Kasumi-1 (cell line): ENCODE results near the gene RTN4IP1.
A peak's percentile ranks its signal among the peaks of the same experiment; 100 is the strongest.
"Not testable (repeated sequence)": the region's sequence is repeated elsewhere in the genome, so short reads cannot be mapped to it uniquely, and the experiment has no call there.

Experiments used
- DNase-seq, 2 experiments: peaks; one replicate each; lab custom pipeline; 2025; lab: John Stamatoyannopoulos, UW

The RTN4IP1 gene

DNA sequence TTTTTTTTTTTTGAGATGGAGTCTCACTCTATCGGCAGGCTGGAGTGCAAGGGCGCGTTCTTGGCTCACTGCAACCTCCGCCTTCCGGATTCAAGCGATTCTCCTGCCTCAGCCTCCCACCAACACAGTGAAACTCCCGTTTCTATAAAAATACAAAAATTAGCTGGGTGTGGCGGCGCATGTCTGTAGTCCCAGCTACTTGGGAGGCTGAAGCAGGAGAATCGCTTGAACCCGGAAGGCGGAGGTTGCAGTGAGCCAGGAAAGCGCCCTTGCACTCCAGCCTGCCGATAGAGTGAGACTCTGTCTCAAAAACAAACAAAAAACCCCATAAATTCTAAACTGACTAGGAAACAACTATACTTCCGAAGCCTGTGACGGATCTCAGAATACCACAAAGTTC, 1.5 kb downstream of the RTN4IP1 start:
- not testable (repeated sequence) for DNase-seq

DNA sequence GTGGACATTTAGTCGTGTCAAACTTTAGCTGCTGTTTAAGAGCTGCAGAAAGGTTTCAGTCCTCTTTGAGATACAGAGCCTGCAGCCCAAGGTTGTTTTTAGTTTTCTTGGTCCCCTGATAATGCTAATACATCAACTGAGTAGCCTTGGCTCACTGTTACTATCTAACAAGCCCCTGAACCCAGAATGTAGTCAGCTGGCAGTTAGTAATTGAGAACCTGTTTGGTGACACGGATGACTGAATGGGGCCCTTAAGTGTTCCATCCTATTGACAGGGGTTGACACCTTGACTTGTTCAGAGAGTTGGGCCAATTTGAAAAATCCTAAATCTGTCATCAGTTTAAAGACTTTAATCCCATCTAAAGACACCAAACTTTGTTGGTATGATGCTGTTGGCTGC, 2.8 kb downstream of the RTN4IP1 start:
- DNase-seq = no peak

DNA sequence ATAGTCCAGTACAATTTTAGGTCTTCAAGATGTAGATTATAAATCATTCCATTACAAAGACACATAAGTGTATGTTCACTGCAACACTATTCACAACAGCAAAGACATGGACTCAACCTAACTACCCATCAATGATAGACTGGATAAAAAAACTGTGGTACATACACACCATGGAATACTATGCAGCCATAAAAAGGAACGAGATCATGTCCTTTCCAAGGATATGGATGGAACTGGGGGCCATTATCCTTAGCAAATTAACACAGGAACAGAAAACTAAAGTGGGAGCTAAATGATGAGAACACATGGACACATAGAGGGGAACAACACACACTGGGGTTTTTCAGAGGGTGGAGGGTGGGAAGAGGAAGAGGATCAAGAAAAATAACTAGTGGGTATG, 6.3 kb downstream of the RTN4IP1 start:
- DNase-seq = no peak

GRCh38 chr6:106622412-106622811, 6.9 kb downstream of the RTN4IP1 start:
- no peak for DNase-seq

DNA sequence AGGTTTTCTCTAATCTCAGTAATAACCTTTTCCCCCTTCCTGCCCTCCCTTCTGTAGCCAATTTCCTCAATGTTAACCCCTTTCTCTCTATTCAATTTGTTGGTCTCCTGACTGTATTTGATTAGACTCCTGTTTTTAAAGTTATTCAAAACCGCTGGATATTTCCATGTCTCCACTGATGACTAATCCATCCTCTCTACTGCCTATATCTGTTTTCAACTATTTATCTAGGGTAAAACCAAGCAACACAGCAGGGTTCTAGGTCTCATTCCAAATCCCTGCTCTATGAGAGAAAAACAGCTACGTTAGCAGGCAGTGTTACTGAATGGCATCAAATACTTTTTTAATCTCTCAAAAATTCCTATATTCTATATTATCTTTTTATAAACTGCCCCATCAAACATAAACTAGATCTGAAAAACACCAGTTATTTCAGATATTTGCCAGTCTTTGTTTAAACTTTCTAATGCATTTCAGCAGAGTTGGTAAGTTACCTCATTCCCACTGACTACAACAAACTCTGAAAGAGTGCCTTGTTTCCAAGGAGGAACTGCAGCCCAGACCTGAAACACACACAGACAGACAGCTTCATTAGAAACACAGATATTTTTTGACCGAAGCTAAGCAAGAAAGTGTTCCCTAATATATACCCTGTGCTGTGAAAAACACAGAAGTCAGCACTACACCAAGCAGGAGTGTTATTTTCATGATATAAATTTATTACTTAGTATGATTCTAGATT, 8.2 kb downstream of the RTN4IP1 start:
- DNase-seq = no peak

GRCh38 chr6:106619223-106619622, 10.1 kb downstream of the RTN4IP1 start:
- no peak for DNase-seq

- no peak for DNase-seq
Observed at GRCh38 chr6:106618324-106618723, 11.0 kb downstream of the RTN4IP1 start.

DNA sequence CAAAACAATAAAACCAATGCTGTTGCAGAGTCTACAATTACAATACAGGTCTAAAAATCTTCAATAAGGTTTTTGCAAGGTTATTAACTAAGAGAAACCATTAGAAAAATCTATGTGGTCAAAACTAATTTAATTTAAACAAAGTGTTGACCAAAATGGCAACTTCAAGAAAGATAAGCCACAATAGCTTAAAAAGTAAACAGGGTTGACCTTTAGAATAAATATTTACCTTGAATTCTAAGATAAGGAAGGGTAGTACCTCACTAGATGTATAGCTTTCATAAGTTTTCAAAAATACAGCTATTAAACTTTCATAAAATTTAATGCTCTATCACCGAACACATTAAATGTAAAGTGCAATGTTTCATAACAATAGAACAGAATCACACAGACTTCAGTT, 11.4 kb downstream of the RTN4IP1 start:
- no peak for DNase-seq

- no peak for DNase-seq
Observed at GRCh38 chr6:106617302-106617701, 12.0 kb downstream of the RTN4IP1 start.

- no peak for DNase-seq
Observed at GRCh38 chr6:106614592-106615257, 14.6 kb downstream of the RTN4IP1 start.

DNA sequence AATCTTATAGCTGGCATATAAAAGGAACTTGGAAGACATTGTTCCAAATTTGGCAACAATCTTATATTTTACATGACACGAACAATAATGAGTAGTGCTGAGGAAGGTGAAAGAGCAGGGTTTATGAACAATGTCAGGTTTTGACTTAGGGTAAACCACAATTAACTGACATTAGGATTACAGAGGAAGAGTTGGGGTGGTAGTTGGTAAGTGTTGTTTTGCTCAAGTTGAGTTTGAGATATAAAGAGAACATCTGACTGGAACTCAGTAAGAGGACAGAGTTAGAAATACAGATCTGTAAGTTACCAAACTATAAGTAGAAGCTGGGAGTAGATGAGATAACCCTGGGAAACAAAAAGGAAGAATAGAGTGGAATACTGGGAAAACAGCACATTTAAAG, 15.1 kb downstream of the RTN4IP1 start:
- DNase-seq = no peak

- DNase-seq = no peak
Observed at GRCh38 chr6:106613590-106613989, 15.7 kb downstream of the RTN4IP1 start.

DNA sequence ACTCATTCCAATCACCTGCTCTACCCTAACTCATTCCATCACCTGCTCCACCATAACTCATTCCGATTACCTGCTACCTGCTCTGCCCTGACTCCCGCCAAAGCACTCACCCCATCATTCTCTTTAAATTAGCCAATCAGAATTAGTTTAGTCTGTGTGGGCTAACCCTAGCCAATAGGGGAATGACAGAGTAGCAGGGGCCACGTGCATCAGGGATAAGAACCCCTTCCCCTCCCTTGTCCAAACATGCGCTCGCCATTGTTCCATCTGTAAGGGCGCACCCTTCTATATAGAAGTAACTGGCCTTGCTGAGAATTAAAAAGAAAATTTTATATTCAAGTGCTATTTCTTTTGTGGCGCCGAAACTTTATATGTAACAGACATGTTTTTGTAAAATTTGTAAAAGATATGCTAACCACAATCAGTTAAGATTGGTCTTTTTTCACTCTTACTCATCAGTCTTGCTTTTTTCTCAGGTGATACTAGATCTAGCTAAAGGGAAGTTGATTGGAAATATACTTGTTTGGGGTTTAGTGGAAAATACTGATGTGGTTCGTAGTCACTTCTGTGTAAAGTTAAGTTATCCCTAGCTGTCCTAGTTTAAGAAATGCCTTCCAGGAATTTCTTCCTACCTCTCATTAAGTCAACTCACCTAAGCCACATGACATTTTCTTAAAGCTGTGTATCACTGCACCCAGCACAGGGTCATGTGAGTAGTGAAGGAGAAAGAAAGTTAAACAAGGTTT, 16.5 kb downstream of the RTN4IP1 start:
- DNase-seq = no peak

DNA sequence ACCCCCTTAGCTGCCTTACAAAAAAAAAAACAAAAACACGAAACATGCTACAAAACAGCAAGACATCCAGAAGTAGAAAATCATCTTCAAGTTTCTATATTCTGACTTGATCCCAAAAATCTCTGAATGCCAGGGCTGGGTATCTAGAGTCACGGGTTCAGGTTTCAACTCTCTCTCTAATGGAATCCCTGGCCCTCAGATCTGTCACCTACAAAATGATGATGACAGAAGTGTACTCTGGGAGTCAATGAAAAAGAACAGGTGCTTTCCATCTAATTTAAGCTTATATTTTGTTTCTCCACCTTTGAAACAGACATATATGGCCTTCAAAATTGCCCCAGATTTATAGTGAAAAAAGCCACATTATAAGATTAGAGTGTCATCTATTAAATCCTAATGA, 18.3 kb downstream of the RTN4IP1 start:
- DNase-seq = no peak

DNA sequence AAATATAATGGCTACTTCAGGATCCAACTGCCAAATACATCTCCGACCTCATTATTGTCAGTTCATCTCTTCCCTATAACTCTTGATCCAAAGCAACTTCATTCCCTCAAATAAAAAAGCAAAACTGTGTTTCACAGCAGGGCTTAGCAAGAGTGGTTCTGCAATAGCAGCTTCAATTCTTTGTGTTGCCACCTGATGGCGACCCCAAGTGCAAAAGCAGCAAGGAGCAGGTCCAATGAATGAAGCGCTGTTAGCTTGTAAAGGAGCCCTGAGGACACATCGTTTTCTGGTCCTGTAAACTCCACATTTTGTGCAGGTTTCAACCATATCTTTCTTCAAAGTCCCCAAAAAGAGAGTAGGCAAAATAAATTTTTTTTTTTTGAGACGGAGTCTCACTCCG, 19.6 kb downstream of the RTN4IP1 start:
- peak; percentile 50 to 57 for DNase-seq

GRCh38 chr6:106608080-106608668, 21.1 kb downstream of the RTN4IP1 start:
- peak; percentile 88 to 95 for DNase-seq

- no peak for DNase-seq
Observed at GRCh38 chr6:106600329-106600728, 29.0 kb downstream of the RTN4IP1 start.

DNA sequence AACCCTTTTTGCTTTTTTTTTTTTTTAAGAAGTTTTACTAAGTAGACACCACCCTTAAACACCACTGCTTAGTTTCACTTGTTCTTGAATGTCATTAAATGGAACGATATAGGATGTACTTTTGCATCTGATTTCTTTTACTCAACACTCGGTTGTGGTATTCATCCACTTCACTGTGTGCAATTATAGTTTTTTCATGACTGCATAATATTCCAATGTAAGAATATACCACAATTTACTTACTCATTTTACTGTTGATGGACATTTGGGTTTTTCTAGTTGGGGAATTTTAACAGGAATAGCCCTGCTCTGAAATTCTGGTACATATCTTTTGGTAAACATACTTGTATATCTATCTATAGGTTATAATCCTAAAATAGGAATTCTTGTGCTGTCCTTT, 29.9 kb downstream of the RTN4IP1 start:
- DNase-seq = no peak

DNA sequence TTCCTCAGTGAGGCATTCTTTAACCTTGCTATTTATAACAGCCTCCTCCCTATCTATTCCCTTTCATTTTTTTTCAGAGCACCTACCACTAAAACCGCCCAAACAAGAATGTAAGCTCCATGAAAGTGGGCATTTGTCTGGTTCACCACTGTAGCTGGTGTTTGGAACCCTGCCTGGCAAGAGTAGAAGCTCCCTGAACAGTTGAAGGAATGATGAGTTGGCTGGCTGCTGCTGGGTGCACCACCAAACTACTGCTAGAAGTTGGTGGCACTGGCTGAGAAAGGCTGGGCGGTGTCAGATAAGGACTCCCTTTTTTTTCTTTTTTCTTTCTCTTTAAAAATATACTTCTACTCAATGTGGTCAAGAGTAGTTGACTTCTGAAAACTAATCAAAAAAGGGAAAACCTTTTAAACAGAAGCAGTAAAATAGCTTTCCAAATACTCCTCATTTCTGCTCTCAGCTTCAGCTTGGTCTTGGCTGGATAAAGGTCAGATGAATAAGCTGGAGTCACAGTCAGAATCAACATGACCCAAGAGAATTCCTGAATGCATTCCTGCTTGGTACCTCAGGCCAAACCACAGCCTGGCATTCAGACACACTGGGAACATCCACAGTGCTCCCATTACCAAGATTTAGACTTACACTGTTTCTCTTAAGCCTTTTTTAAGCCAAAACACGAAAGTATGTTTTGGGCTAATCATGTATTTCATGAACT, 38.0 kb downstream of the RTN4IP1 start:
- DNase-seq = no peak

DNA sequence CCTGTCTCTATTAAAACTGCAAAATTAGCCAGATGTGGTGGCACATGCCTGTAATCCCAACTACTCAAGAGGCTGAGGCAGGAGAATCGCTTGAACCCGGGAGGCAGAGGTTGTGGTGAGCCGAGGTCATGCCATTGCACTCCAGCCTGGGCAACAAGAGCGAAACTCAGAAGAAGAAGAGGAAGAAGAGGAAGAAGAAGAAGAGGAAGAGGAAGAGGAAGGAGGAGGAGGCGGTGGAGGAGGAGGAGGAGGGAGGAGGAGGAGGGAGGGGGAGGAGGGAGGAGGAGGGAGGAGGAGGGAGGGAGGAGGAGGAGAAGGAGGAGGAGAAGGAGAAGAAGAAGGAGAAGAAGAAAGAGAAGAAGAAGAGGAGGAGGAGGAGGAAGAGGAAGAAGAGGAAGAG, 40.4 kb downstream of the RTN4IP1 start:
- DNase-seq = not testable (repeated sequence)

GRCh38 chr6:106586815-106587415, 42.4 kb downstream of the RTN4IP1 start:
- no peak for DNase-seq

DNA sequence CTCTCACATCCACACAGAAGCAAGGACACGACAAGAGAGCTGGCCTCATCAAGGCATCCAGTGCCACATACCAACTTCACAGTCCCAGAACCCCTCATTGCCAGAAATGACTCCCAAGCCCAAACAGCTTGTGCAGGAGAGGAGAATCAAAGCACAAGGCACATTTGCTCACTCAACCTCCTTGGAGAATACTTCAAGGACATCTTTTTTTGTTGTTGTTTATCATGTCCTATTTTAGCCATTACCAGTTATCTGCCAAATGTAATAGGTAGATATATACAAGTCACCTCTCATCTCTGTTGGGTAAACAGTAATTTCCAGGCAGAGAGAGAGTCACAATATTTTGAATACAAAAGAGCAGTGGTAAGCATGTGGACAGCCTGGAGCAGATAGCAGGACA, 47.8 kb downstream of the RTN4IP1 start:
- DNase-seq = no peak
